Cardiac muscle cell (in vitro differentiated cells and primary cell): ENCODE measurements around the gene MPND. TPM values are rescaled to one million over a fixed set of nuclear protein-coding genes. Genes with fewer than 3 reads are reported as not detected.
A peak's percentile ranks its signal among the peaks of the same experiment; 100 is the strongest.

Experiments used
- DNase-seq, 2 donors: peaks; one replicate each; pipeline versions ENCODE4 v3.0.0 to v3.0.0-alpha.2; 2010 to 2017; ENCODE audit warnings: low read depth in 1 of 2, low spot score in 1 of 2
- H3K27ac ChIP-seq: fragments of 200-600 bp; sonication (generic); 2 replicates; pipeline ENCODE4 v1.5.1; 2016
- H3K27me3 ChIP-seq: fragments of 200-600 bp; sonication (generic); 2 replicates; pipeline ENCODE4 v1.6.0; 2016; ENCODE audit warnings: control low read depth
- H3K36me3 ChIP-seq: fragments of 200-600 bp; sonication (generic); 2 replicates; pipeline ENCODE4 v1.5.1; 2016; ENCODE audit warnings: control low read depth
- H3K4me1 ChIP-seq: fragments of 200-600 bp; sonication (generic); 2 replicates; pipeline ENCODE4 v1.8.1; 2017; ENCODE audit warnings: low read depth, mild to moderate bottlenecking, mixed run types
- H3K4me3 ChIP-seq: fragments of 200-600 bp; sonication (generic); 2 replicates; pipeline ENCODE4 v1.5.1; 2016; ENCODE audit warnings: mild to moderate bottlenecking
- H3K9me3 ChIP-seq: fragments of 200-600 bp; sonication (generic); 2 replicates; pipeline ENCODE4 v1.5.1; 2017; ENCODE audit warnings: low read depth, mild to moderate bottlenecking, control low read depth
- polyA plus RNA-seq: library from polyadenylated mRNA; unstranded; fragments of >200 nt; fragmentation: Nextera tagmentation; extraction: Ambion mirVana; gene quantifications from 2 replicates; pipeline ENCODE4 v1.2.1, GENCODE V29; 2016
- total RNA-seq: library from RNA; depleted of rRNA; stranded (reverse); fragments of >200 nt; gene quantifications from 2 replicates; pipeline ENCODE4 v1.2.3, GENCODE V29; 2016
- TF ChIP-seq, protein P1 (sequence below): IDR thresholded peaks from 2 replicates; pipeline ENCODE4 v1.5.1; 2012; ENCODE audit warnings: low read depth, mild to moderate bottlenecking, low read length

Gene MPND
- total and polyA plus RNA-seq, 2 experiments from 2014 or later = 19.2 to 19.8 TPM

DNA sequence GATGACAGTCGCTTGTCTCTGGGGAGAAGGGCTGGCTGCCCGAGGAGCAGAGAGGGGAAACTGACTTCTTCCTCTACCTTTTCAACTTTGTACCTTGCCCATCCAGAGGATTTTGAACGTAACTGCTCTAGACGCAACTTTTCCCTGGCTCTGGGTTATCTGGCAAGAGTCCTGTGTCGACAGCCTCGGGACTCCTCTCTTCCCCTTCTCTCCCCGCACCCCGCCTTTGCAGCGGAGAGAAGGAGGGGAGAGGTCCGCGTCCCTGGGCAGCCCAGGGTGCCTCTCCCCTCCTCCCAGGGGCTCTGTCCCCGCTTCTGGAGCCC lies 56.4 kb downstream of the MPND start:
- Histone ChIP-seq H3K4me3 (peak overlapping the region; percentile 100), H3K27me3 (no peaks in the 10 kb centered on the region), H3K9me3 (no peaks in the 10 kb centered on the region), H3K36me3 (no peaks in the 10 kb centered on the region), H3K4me1 (peaks cover 6% of the 10 kb centered on the region), H3K27ac (peak overlapping the region; percentile 95)
- TF ChIP-seq, protein P1, sequence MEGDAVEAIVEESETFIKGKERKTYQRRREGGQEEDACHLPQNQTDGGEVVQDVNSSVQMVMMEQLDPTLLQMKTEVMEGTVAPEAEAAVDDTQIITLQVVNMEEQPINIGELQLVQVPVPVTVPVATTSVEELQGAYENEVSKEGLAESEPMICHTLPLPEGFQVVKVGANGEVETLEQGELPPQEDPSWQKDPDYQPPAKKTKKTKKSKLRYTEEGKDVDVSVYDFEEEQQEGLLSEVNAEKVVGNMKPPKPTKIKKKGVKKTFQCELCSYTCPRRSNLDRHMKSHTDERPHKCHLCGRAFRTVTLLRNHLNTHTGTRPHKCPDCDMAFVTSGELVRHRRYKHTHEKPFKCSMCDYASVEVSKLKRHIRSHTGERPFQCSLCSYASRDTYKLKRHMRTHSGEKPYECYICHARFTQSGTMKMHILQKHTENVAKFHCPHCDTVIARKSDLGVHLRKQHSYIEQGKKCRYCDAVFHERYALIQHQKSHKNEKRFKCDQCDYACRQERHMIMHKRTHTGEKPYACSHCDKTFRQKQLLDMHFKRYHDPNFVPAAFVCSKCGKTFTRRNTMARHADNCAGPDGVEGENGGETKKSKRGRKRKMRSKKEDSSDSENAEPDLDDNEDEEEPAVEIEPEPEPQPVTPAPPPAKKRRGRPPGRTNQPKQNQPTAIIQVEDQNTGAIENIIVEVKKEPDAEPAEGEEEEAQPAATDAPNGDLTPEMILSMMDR = no peak
- peak; percentile 51 to 54 for DNase-seq

DNA sequence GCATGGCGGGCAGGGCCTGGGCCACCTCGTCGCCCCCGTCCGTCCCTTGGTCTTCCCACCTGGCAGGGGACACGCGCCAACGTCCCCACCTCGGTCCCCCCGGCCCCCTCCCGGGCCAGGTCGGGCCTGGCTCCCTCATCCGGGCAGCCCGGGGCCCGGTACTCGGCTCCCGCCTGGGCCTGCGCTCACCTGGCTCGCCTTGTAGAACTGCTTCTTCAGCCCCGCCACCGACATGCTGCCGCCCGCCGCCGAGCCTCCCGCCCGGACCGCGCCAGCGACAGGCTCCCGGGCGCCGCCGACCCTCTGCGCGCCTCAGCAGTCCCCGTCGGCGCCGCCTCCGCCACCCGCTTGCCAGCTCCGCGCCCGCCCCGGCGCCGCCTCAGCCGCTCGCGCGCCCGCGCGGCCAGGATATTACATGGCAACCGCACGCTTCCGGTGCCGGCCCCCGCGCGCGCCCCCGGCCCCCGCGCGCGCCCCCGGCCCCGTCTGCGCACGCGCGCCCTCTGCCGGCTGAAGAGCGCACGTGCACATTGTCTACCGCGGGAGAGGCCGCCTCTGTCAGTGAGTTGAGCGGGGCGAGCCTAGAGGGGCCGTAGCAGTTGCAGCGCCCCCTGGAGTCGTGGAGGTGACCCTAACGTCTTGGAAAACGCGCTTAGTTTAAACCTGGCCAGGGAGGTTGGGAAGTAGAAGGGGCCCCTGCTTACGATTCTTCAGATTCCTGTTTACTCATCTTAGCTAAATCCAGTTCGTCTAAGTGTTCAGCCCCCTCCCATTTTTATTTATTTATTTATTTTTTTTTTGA lies 57.0 kb downstream of the MPND start, which contains the start of gene SH3GL1:
SH3GL1 (minus strand) TSS at position 413 of the 802 bp plus-strand sequence; CDS start at position 234, 179 bp downstream.
- no peaks in the 10 kb centered on the region for H3K36me3 ChIP-seq
- peak within 1 kb of the TSS; percentile 100 for H3K4me3 ChIP-seq
- H3K9me3 ChIP-seq = no peaks in the 10 kb centered on the region
- H3K27me3 ChIP-seq = no peaks in the 10 kb centered on the region
- H3K27ac ChIP-seq = peak within 1 kb of the TSS; percentile 95
- TF ChIP-seq, protein P1 = peak; percentile 89
- peaks cover 6% of the 10 kb centered on the region for H3K4me1 ChIP-seq
- DNase-seq = peak; percentile 96 to 97

DNA sequence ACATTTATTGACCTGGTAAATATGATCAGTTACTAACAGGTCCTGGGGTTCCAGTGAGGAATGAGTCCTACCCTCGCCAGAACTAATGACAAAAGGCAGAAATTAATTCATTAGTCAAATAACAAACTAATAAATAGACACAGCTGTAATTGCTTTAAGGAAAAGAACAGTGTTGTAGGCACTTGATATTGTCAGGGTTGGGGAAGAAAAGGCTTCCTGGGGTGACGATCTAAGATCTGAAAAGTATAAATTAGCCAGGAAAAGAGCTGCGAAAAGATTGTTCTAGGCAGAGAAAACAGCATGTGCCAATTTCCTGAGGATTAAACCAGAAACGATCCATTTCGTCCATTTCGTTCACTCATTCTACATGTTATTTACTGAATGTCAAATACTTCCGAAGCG lies 58.4 kb downstream of the MPND start:
- no peak for DNase-seq
- TF ChIP-seq, protein P1 = no peak
- Histone ChIP-seq H3K4me1 (peaks cover 6% of the 10 kb centered on the region), H3K9me3 (no peaks in the 10 kb centered on the region), H3K27ac (peak overlapping the region; percentile 63), H3K27me3 (no peaks in the 10 kb centered on the region), H3K4me3 (peak overlapping the region; percentile 30), H3K36me3 (no peaks in the 10 kb centered on the region)

DNA sequence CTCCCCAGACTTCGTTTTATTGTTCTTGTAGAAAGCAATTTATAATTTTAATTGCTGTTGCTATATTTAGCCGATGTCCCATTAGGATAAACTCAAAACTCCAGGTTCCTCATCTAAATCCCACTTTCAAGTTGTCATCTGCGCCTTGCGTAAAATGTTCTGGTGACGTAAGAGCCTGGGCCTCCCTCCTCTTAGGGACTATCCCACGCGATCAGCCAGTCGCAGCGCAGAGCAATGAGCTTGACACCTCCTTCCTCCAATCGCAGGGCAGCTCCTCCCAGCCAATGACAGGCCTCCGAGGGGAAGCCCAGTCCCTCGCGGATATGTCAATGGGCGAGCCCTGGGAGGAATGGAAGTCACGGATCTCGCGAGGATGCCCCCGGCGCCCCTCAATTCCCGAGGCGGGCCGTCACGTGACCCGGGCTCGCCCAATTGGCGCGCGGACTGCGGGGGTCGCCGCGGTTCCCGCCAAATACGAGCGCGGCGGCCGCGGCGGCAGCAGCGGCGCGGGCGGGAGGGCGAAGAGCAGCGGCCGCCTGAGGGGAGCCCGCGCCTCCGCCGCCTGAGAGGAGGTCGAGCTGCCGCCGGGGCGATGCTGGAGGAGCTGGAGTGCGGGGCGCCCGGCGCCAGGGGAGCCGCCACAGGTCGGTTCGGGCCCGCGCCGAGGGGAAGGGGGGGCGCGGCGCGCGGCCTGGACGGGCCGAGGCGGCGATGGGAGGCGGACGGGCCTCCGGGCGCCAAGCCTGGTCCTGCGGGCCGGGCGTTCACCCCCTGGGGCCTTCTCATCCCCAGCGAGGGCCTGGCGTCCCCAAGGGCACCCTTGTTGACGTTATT lies 59.0 kb downstream of the MPND start, which contains the start of gene CHAF1A:
CHAF1A (plus strand) TSS at position 470 of the 834 bp plus-strand sequence; CDS start at position 593, 123 bp downstream.
- H3K27ac ChIP-seq = peak within 1 kb of the TSS; percentile 63
- peaks cover 6% of the 10 kb centered on the region for H3K4me1 ChIP-seq
- H3K4me3 ChIP-seq = peak within 1 kb of the TSS; percentile 55
- H3K27me3 ChIP-seq = no peaks in the 10 kb centered on the region
- peak; percentile 100 for DNase-seq
- TF ChIP-seq, protein P1 = no peak
- no peaks in the 10 kb centered on the region for H3K9me3 ChIP-seq
- H3K36me3 ChIP-seq = no peaks in the 10 kb centered on the region

DNA sequence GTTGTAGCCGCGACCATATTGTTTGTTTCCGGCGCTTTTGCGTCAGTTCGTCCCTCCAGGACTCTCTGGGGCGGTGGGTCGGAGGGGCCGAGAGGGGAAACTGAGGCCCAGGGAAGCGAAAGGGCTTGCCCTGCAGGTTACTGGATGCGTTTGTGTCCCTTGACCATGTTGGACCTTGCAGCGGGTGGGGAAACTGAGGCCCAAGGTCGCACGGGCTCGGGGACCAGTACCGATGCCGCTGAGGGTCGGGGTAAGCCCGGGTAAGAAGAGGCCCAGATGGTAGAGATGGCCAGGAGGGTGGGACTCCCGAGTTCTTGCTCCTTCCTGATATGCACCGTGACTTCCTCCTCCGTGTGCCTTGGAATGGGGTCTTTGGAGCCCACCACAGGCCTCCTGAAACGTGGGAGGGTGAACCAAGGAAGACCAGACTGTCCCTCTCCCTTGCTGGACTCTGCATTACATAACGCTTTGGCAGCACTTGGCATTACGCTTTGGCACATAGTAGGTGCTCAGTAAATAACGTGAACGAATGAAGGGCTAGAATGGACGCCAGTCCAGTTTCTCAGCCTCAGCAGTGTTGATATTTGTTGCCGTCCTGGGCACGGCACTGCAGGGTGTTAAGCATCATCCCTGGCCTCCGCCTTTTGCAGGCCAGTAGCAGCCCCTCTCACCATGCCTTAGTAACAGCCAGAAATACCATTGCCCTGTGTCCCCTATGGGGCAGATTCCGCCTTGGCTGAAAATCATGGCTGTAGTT lies 59.8 kb downstream of the MPND start:
- no peak overlapping the region for H3K27ac ChIP-seq
- DNase-seq = no peak
- peaks cover 6% of the 10 kb centered on the region for H3K4me1 ChIP-seq
- H3K36me3 ChIP-seq = no peaks in the 10 kb centered on the region
- no peaks in the 10 kb centered on the region for H3K9me3 ChIP-seq
- no peaks in the 10 kb centered on the region for H3K27me3 ChIP-seq
- peak overlapping the region; percentile 55 for H3K4me3 ChIP-seq
- TF ChIP-seq, protein P1 = no peak
